MM.1S (cell line): Measurements from ENCODE around the gene GNAQ.

Experiments
- EZH2 ChIP-seq: fragments of 300-600 bp; sonication (generic); optimal IDR thresholded peaks from 2 replicates; pipeline ENCODE3; 2017; ENCODE audit warnings: low read depth, mild to moderate bottlenecking, antibody characterized with exemption, low read length, mixed read lengths
- TF ChIP-seq, protein P1 (sequence below): fragments of 300-600 bp; sonication (generic); IDR thresholded peaks from 2 replicates; pipeline ENCODE4 v1.5.1; 2016; ENCODE audit warnings: antibody characterized with exemption, low read length, mixed read lengths

DNA sequence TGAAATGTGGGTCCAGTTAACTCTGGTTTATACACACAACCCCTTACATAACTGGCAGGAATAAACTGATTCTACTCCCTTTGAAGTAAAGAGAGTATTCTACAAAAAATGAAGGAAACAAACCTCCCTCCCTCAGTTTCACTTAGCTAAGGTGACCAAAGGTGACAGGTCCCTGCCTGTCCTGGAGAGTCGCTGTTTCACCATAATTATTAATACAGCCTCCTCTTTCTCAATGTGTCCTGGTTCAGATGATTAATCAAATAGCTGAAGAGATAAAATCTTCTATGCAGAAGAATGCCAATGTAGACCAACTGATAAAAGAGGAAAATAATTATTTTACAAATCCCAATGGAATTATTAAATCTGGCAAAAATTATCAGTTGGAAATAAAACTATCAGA, 219.8 kb downstream of the GNAQ start:
- TF ChIP-seq, protein P1, sequence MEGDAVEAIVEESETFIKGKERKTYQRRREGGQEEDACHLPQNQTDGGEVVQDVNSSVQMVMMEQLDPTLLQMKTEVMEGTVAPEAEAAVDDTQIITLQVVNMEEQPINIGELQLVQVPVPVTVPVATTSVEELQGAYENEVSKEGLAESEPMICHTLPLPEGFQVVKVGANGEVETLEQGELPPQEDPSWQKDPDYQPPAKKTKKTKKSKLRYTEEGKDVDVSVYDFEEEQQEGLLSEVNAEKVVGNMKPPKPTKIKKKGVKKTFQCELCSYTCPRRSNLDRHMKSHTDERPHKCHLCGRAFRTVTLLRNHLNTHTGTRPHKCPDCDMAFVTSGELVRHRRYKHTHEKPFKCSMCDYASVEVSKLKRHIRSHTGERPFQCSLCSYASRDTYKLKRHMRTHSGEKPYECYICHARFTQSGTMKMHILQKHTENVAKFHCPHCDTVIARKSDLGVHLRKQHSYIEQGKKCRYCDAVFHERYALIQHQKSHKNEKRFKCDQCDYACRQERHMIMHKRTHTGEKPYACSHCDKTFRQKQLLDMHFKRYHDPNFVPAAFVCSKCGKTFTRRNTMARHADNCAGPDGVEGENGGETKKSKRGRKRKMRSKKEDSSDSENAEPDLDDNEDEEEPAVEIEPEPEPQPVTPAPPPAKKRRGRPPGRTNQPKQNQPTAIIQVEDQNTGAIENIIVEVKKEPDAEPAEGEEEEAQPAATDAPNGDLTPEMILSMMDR = no peak
- no peak for TF ChIP-seq EZH2
